Epidermal melanocyte (primary cell): ENCODE results near the gene SOX5.

Experiments
- DNase-seq: peaks from one replicate; pipeline ENCODE4 v3.0.0; 2011; ENCODE audit warnings: low spot score; ENCODE audit not compliant: insufficient read length

The SOX5 gene

DNA sequence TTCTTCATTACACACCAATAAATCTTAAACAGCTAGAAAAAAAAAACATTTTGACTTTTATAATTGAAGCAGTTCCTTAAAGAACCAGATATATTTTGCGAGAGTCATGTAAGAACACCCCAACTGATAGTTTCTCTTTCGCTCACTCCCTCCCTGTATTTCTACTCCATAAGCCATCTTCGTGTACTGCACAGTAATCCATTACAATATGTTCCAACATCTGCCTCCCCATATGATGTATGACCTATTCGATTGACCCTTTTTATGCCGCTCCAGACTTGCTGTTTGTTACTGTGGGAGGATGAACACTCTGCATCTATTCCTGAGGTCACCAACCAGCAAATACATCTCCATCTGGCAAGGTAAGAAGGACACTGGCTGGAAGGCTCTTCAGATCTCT is 331.7 kb downstream of the SOX5 start:
- no peak for DNase-seq

DNA sequence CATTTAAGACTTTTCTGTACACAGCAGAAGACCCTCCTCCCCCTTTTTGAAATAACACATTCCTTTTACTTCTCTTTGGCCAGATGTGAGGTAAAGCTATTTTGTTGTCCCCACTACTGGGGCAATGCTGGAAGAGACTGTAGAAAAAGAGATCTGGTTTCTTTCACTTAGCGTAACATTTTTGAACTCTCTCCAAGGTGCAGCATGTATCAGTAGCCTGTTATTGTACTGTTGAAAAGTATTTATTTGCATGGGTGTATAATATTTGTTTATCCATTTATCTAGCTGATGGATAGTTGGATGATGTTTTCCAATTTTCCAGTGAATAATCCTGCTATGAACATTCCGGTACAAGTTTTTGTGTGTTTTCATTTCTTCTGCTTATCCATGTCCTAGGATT is 335.2 kb downstream of the SOX5 start:
- no peak for DNase-seq

GRCh38 chr12:23611320-23611719 is 338.1 kb downstream of the SOX5 start:
- DNase-seq: no peak

- DNase-seq: no peak
Observed at GRCh38 chr12:23600919-23601318, 348.6 kb downstream of the SOX5 start.

GRCh38 chr12:23596568-23596967 is 352.9 kb downstream of the SOX5 start:
- no peak for DNase-seq

- DNase-seq: no peak
Observed at GRCh38 chr12:23587833-23588559, 361.5 kb downstream of the SOX5 start.

- DNase-seq: no peak
Observed at GRCh38 chr12:23585782-23586163, 363.7 kb downstream of the SOX5 start.

DNA sequence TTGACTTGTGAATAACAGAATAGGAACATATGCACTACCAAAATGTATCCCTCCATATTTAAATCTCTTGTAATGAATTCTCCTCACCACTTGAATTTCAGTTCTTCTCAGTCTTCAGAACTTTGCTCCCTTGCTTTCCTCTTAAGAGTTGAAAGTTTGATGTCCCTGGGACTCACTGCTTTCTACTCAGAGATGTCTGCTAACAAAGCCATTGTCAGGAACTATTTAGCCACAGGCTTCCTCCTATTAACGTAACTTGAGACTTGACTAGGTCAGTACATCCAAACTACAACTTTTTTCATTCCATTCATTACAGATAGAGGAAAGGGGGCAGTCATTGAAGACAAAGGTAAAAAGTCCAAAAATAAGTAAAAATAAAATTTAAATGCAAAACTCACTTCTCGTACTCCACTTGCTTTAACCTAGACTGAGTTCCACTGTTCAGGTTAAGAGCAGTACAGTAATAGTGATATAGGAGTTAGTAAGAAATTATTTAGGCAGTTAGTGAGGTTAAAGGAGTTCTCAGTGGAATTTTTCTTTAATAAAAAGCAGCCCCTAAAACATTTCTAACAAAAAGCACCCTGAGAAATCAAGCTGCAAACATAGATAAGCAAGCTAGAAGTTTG is 364.2 kb downstream of the SOX5 start:
- no peak for DNase-seq

DNA sequence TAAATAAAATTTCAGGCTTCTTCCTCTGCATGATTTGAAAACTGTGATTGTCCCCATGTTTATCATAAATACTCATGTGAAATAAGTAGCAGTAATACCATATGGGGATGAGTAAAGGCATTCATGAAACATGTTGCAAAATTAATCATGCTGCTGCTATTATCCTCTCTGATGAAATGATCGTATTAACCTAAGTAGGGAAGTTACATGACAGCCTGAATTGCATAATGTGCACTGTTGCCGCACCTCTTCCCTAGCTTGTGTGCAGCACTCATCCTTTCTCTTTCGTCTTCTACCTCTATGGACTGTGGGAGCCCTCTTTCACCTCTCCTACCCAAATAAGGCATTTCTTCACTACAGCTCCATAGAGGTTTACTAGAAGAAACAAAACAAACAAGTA is 367.6 kb downstream of the SOX5 start:
- DNase-seq: no peak

GRCh38 chr12:23579257-23579656 is 370.2 kb downstream of the SOX5 start:
- DNase-seq: no peak

GRCh38 chr12:23576372-23576771 is 373.1 kb downstream of the SOX5 start:
- DNase-seq: no peak

GRCh38 chr12:23569356-23569755 is 380.1 kb downstream of the SOX5 start:
- no peak for DNase-seq

DNA sequence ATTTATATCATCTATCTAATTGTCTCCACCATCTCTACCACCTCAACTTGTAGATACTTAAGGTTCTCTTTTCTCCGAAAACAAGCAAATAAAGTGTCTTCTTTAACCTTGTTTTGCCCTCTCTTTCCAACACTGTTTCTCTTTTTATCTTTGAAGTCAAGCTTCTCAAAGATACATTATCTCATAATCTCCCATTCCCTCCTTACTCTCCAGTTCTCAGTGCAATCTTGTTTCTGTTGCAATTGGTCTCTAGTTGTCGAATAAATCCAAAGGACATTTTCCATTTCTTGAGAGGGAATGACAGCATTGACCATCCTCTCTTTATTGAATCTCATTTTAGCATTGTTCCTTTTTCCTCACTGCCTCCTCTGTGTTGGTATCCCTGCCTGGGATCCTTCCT is 383.3 kb downstream of the SOX5 start:
- DNase-seq: no peak

DNA sequence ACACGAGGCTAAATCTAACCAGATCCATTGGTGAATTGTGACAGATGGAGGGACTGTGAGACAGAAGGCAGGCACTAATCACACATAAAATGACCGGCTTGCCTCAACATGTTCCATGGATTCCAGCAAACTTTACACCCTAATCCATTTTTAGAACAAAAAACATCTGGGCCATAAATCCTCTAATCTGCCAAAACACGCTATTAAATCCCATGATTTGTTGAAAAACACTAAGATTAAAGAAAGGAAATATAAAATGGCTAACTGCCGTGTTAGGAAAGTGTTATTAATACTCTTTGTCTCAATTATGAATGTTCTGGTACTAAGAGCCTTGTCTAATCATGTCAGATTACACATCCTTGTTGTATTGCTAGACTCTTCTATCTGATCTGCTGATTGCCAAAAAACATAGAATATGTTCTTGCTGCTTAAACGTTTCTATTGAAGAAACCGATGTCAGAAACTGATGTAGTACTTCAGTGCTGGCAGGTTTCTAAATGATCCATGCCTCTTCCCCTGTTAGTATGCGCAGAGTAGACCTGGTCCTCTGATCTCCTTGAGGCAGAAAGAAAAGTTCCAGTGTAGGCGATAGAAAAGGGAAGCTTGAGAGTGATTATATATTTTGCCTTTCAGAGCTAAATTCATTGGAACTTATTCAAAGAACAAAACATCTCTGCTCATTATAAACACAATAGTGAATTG is 384.9 kb downstream of the SOX5 start:
- no peak for DNase-seq

- no peak for DNase-seq
Observed at GRCh38 chr12:23561364-23562345, 387.8 kb downstream of the SOX5 start.

DNA sequence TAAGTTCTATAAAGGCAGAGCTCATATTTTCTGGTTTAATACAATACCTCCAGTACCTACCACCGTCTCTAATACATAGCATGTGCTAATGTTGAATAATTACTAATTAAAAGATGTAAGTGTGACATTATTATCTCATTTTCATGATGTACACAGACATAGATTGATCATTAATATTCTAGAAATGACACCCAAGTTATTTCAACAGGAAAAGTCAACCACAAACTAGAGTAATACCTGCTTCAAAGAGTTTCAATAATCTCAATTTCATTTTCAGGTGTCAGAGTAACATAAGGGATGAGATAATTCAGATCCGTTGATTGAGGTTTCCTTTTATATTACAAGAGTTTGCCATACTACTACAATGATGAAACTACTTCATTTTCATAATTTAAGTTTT is 388.9 kb downstream of the SOX5 start:
- no peak for DNase-seq

GRCh38 chr12:23559268-23559753 is 390.2 kb downstream of the SOX5 start:
- no peak for DNase-seq

- DNase-seq: no peak
Observed at GRCh38 chr12:23556661-23557060, 392.8 kb downstream of the SOX5 start.

DNA sequence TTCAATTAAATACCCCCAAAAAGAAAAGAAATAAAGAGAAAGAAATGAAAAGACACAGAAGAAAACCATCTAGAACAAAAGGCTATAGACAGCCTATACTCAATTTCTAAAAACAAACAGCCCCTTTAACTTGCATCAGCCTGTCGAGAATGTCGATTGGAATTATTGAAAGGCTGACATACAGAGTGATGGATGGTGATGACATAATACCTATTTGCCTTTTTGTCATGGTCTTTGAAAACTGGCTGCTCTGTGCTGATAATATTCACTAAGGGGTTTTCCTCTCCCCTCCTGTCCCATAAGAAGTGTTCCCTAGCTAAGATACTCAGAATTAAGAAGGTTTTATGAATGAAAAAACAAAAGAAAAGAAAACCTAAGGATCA is 393.7 kb downstream of the SOX5 start:
- no peak for DNase-seq

GRCh38 chr12:23555180-23555824 is 394.2 kb downstream of the SOX5 start:
- DNase-seq: no peak

GRCh38 chr12:23552417-23552816 is 397.1 kb downstream of the SOX5 start:
- no peak for DNase-seq
